WTC11 (cell line): Measurements from ENCODE around the gene TFF3.

ENCODE experiments used
- AFF4 ChIP-seq: sonication (generic); formaldehyde crosslinking; IDR thresholded peaks from 2 replicates; pipeline ENCODE4 v1.8.1; 2023; ENCODE audit warnings: mild to moderate bottlenecking, missing genetic modification reagents, borderline replicate concordance
- SMAD3 ChIP-seq: sonication (generic); formaldehyde crosslinking; IDR thresholded peaks from 2 replicates; pipeline ENCODE4 v1.8.0; 2022; ENCODE audit warnings: missing genetic modification reagents, mild to moderate bottlenecking, borderline replicate concordance

- TF ChIP-seq SMAD3 (CRISPR knock-in tag) = no peak
- TF ChIP-seq AFF4 = no peak
Observed at GRCh38 chr21:42304556-42305454, 10.4 kb downstream of the TFF3 start.
